ENCODE data around the gene RPL19. TPM values are rescaled to one million over a fixed set of nuclear protein-coding genes. Genes with fewer than 3 reads are reported as not detected.

The RPL19 gene
- total and polyA plus RNA-seq, 2 experiments from 2014 or later: 806 to 1,924 TPM

DNA sequence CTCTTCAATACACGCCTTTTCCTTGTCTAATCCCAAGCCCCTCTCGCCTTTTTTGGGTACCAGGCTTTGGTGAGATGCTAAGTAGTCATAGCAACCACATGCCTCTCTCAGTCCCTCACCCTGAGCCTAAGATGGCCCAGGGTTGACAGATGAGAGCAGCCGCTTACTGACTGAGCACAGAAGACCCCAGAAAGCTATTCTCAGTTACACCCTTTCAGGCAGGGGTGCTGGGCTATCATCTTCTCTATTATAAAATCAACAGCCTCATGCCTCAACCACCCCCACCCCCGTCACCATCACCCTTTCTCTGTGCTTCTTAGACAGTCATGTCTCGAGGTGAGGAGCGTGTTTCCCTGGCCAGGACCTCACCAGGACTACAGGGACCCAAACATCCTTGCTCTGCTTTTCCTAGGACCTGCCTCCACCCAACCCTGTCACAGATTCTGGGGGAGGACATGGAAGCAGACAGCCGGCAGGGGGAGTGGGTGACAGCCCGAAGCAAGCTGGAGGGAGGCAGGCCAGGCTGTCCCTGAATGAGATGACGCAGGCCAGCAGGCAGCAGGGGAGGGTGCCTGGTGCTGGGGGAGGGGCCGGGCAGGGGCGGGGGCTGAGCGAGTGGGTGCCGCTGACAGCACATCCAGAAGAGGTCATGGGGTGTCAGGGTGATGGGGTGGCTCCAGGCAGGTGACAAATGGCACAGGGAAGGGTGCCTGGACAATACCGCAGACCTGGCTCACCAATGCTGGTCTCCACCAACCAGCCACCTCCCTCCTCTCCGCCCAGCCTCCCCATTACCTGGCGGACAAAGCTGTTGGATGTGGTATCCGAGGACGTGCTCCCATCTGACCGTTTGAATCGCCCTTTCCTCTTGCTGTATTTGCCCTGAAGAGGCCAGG, 5.7 kb upstream of the RPL19 start:
- Histone ChIP-seq H3K27me3 (no peaks in the 10 kb centered on the region), H2AFZ (no peak overlapping the region), H3K9me3 (ENCODE audit: low read depth) (no peaks in the 10 kb centered on the region), H3K27ac (no peak overlapping the region), H4K20me1 (ENCODE audit: insufficient read depth, poor library complexity, severe bottlenecking) (no peaks in the 10 kb centered on the region), H3K36me3 (replicated peaks; ENCODE audit: insufficient read depth, low read depth) (no peaks in the 10 kb centered on the region), H3K4me3 (no peak overlapping the region), H3K4me1 (ENCODE audit: insufficient read depth) (peaks cover 6% of the 10 kb centered on the region), H3K9me2 (replicated peaks; ENCODE audit: insufficient read depth) (no peaks in the 10 kb centered on the region), H3K4me2 (no peak overlapping the region), H3K79me2 (peaks cover 7% of the 10 kb centered on the region)
- DNase-seq (ENCODE audit: low spot score): peak; percentile 61
- 64% methylated on average over 16 of the region's 20 CpGs for WGBS (ENCODE audit: low lambda C conversion rate, missing lambda C conversion rate)
- TF ChIP-seq CTCF (IDR thresholded peaks at IDR 0.05; ENCODE audit: poor library complexity) (peak; percentile 40), EZH2 (IDR thresholded peaks at IDR 0.05; ENCODE audit: borderline replicate concordance) (no peak)

GRCh38 chr17:39194985-39195524, 5.0 kb upstream of the RPL19 start:
- H3K27me3 ChIP-seq: no peaks in the 10 kb centered on the region
- no peaks in the 10 kb centered on the region for H3K36me3 ChIP-seq (replicated peaks; ENCODE audit: insufficient read depth, low read depth)
- no peak overlapping the region for H3K4me2 ChIP-seq
- H3K4me3 ChIP-seq: no peak overlapping the region
- H4K20me1 ChIP-seq (ENCODE audit: insufficient read depth, poor library complexity, severe bottlenecking): no peaks in the 10 kb centered on the region
- peaks cover 6% of the 10 kb centered on the region for H3K4me1 ChIP-seq (ENCODE audit: insufficient read depth)
- no peak overlapping the region for H2AFZ ChIP-seq
- TF ChIP-seq EZH2phosphoT487 (IDR thresholded peaks at IDR 0.05; ENCODE audit: low read depth, severe bottlenecking, unreplicated experiment) (no peak), CTCF (IDR thresholded peaks at IDR 0.05; ENCODE audit: poor library complexity) (no peak), EZH2 (IDR thresholded peaks at IDR 0.05; ENCODE audit: borderline replicate concordance) (no peak)
- no peak overlapping the region for H3K27ac ChIP-seq
- peaks cover 7% of the 10 kb centered on the region for H3K79me2 ChIP-seq
- 62% methylated on average over 10 of the region's 10 CpGs for WGBS (ENCODE audit: low lambda C conversion rate, missing lambda C conversion rate)
- no peaks in the 10 kb centered on the region for H3K9me3 ChIP-seq (ENCODE audit: low read depth)
- H3K9me2 ChIP-seq (replicated peaks; ENCODE audit: insufficient read depth): no peaks in the 10 kb centered on the region
- DNase-seq (ENCODE audit: low spot score): no peak

- Histone ChIP-seq H3K27ac (no peak overlapping the region), H3K79me2 (peaks cover 12% of the 10 kb centered on the region), H3K9me2 (replicated peaks; ENCODE audit: insufficient read depth) (no peaks in the 10 kb centered on the region), H3K4me1 (ENCODE audit: insufficient read depth) (peaks cover 6% of the 10 kb centered on the region), H4K20me1 (ENCODE audit: insufficient read depth, poor library complexity, severe bottlenecking) (no peaks in the 10 kb centered on the region), H2AFZ (no peak overlapping the region), H3K9me3 (ENCODE audit: low read depth) (no peaks in the 10 kb centered on the region), H3K4me3 (no peak overlapping the region), H3K4me2 (peak overlapping the region; percentile 99), H3K27me3 (no peaks in the 10 kb centered on the region), H3K36me3 (replicated peaks; ENCODE audit: insufficient read depth, low read depth) (no peaks in the 10 kb centered on the region)
- no peak for TF ChIP-seq EZH2phosphoT487 (IDR thresholded peaks at IDR 0.05; ENCODE audit: low read depth, severe bottlenecking, unreplicated experiment)
- TF ChIP-seq CTCF (IDR thresholded peaks at IDR 0.05; ENCODE audit: poor library complexity): no peak
- TF ChIP-seq EZH2 (IDR thresholded peaks at IDR 0.05; ENCODE audit: borderline replicate concordance): no peak
- whole genome bisulfite sequencing (ENCODE audit: low lambda C conversion rate, missing lambda C conversion rate): 78% methylated on average over 8 of the region's 8 CpGs
- DNase-seq (ENCODE audit: low spot score): no peak
Observed at GRCh38 chr17:39195568-39196160, 4.4 kb upstream of the RPL19 start.
